Measurements from ENCODE around the gene JMJD8.

JMJD8 gene

GRCh38 chr16:661184-661821 is 22.8 kb downstream of the JMJD8 start:
- no peak for DNase-seq (ENCODE audit: low read depth in 2 of 2)

GRCh38 chr16:660459-661183 is 23.5 kb downstream of the JMJD8 start:
- DNase-seq (ENCODE audit: low read depth in 2 of 2) = peak in 1 of 2 donors; percentile 65

GRCh38 chr16:660132-660458 is 24.0 kb downstream of the JMJD8 start:
- no peak for DNase-seq (ENCODE audit: low read depth in 2 of 2)

GRCh38 chr16:659618-660017 is 24.5 kb downstream of the JMJD8 start:
- DNase-seq (ENCODE audit: low read depth in 2 of 2) = no peak

GRCh38 chr16:658679-659571 is 25.2 kb downstream of the JMJD8 start:
- no peak for DNase-seq (ENCODE audit: low read depth in 2 of 2)

- no peak for DNase-seq (ENCODE audit: low read depth in 2 of 2)
These were observed 26.6 kb downstream of the JMJD8 start for GRCh38 chr16:657487-657886.

- no peak for DNase-seq (ENCODE audit: low read depth in 2 of 2)
These were observed 30.1 kb downstream of the JMJD8 start for GRCh38 chr16:654034-654433.

- DNase-seq (ENCODE audit: low read depth in 2 of 2) = no peak
These were observed 31.5 kb downstream of the JMJD8 start for GRCh38 chr16:652454-653305.

- DNase-seq (ENCODE audit: low read depth in 2 of 2) = no peak
These were observed 32.3 kb downstream of the JMJD8 start for GRCh38 chr16:651844-652243.

- peak in 1 of 2 donors; percentile 21 for DNase-seq (ENCODE audit: low read depth in 2 of 2)
These were observed 34.5 kb downstream of the JMJD8 start for GRCh38 chr16:649631-650030.

GRCh38 chr16:648781-649589 is 35.1 kb downstream of the JMJD8 start, which contains the start of gene WDR90:
Gene WDR90, plus strand, starts transcription at chr16:649365. Its CDS starts 52 bp downstream, at chr16:649417.
- peak; percentile 88 to 93 for DNase-seq (ENCODE audit: low read depth in 2 of 2)

- peak in 1 of 2 donors; percentile 40 for DNase-seq (ENCODE audit: low read depth in 2 of 2)
These were observed 35.9 kb downstream of the JMJD8 start for GRCh38 chr16:648071-648780.

GRCh38 chr16:647173-647902 is 36.8 kb downstream of the JMJD8 start:
- DNase-seq (ENCODE audit: low read depth in 2 of 2) = no peak

GRCh38 chr16:646679-647172 is 37.4 kb downstream of the JMJD8 start:
- no peak for DNase-seq (ENCODE audit: low read depth in 2 of 2)

GRCh38 chr16:645852-646678 is 38.1 kb downstream of the JMJD8 start:
- no peak for DNase-seq (ENCODE audit: low read depth in 2 of 2)

- no peak for DNase-seq (ENCODE audit: low read depth in 2 of 2)
These were observed 39.6 kb downstream of the JMJD8 start for GRCh38 chr16:644556-644955.

- no peak for DNase-seq (ENCODE audit: low read depth in 2 of 2)
These were observed 41.1 kb downstream of the JMJD8 start for GRCh38 chr16:643050-643368.

All from stimulated activated CD4-positive, alpha-beta T cell treated with anti-CD3 and anti-CD28 coated beads, Interleukin-1b, Interleukin-23, amount 100 ng/mL, for 4 hours (primary cell).